ENCODE data around the gene TMEM164. TPM values are rescaled to one million over a fixed set of nuclear protein-coding genes. Genes with fewer than 3 reads are reported as not detected.
A peak's percentile ranks its signal among the peaks of the same experiment; 100 is the strongest.

Gene TMEM164
- total and polyA plus RNA-seq, 2 experiments from 2014 or later = 3.4 to 17.2 TPM

DNA sequence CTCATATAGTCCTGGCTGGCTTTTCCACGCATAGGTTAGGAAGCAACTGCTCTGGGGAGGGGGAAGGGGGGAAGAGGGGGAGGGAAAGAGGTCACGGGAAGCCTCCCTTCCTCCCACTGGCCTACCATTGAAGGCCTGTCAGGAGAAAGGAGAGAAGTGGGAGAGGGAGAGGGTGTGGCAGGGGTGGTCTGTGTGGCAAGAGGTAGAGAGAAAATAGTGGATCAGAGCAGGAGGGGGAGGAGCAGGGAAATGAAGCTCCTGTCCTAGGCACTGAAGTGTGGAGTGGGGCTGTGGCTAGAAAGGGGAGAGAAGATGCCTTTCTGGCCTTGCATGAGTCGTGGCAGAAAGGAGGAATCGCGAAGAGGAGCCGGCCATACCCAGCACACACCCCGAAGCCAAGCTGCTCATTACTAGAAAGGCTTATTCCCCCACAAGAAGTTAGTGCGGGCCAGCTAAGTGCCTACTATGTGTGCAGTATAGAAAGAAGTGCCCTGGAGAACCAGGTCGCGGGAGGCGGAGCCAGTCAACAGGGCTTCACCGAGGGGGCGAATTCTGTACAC, 1.1 kb upstream of the TMEM164 start:
- Mint-ChIP-seq H3K36me3 (ENCODE audit: low read depth) (no peaks in the 10 kb centered on the region; the same call in 2 of the 3 replicates), H3K9me3 (no peaks in the 10 kb centered on the region), H3K27ac (no peak overlapping the region; the same call in 1 of the 2 replicates), H3K4me3 (peak overlapping the region; percentile 78), H3K27me3 (ENCODE audit: insufficient read depth, low read depth, poor library complexity) (peaks cover 3% of the 10 kb centered on the region), H3K4me1 (peaks cover 22% of the 10 kb centered on the region)
- Histone ChIP-seq H3K9me2 (ENCODE audit: insufficient read depth) (no peaks in the 10 kb centered on the region), H3K4me1 (ENCODE audit: insufficient read depth) (no peaks in the 10 kb centered on the region; the same call in 1 of the 2 replicates), H3F3A (replicated peaks; ENCODE audit: low read depth) (no peaks in the 10 kb centered on the region), H4K20me1 (replicated peaks; ENCODE audit: insufficient read depth) (no peaks in the 10 kb centered on the region; the same call in 1 of the 2 replicates), H3K27ac (ENCODE audit: low read depth) (no peak overlapping the region), H3K36me3 (ENCODE audit: insufficient read depth) (no peaks in the 10 kb centered on the region), H3K4me2 (peak overlapping the region; percentile 74), H2AFZ (no peak overlapping the region), H3K4me3 (peak overlapping the region; percentile 65), H3K27me3 (ENCODE audit: insufficient read depth) (no peaks in the 10 kb centered on the region), H3K79me2 (replicated peaks; ENCODE audit: insufficient read depth) (no peaks in the 10 kb centered on the region; the same call in 1 of the 2 replicates)
- DNase-seq (ENCODE audit: low spot score) = no peak
- no peak; the same call in 2 of the 3 replicates for ATAC-seq
- TF ChIP-seq, protein P1, sequence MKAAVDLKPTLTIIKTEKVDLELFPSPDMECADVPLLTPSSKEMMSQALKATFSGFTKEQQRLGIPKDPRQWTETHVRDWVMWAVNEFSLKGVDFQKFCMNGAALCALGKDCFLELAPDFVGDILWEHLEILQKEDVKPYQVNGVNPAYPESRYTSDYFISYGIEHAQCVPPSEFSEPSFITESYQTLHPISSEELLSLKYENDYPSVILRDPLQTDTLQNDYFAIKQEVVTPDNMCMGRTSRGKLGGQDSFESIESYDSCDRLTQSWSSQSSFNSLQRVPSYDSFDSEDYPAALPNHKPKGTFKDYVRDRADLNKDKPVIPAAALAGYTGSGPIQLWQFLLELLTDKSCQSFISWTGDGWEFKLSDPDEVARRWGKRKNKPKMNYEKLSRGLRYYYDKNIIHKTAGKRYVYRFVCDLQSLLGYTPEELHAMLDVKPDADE (IDR thresholded peaks at IDR 0.05) = no peak
- no peak for TF ChIP-seq ZNF331 (CRISPR knock-in tag; IDR thresholded peaks at IDR 0.05; ENCODE audit: low read depth)

DNA sequence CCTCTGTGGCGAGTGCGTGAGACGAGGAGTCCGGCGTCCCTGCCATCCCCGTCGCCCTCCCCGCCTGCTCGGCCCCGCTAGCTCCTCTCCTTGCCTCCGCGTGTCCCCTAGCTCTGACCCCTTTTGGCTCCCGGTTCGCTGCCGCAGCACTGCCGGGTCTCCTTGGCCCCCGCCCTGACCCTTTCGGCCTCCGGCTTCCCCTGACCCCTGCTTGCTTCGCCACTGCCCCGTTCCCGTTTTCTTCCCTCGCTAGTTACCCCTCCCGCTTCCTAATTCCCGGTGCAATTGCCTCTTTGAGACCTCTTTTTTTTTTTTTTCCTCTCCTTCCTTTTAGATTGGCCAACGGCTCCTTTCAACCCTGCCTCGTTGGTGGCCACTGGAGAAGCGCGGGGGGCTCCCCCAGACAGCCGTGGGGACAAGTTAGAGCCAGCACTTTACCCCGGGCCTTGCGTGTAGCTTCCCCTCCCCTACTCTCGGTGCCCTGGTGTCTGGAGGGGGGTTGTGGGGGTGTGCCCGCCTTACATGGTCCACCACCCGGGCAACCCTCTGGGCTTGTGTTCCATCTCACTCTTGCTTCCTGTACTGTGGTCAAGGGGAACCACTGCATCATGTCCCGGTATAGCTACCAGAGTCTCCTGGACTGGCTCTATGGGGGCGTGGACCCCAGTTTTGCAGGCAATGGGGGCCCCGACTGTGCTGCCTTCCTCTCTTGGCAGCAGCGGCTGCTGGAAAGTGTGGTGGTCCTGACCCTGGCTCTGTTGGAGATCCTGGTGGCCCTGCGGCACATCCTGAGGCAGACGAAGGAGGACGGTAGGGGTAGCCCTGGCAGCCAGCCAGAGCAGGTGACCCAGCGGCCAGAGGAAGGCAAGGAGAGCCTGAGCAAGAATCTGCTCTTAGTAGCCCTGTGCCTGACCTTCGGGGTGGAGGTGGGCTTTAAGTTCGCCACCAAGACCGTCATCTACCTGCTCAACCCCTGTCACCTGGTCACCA, 548 bp downstream of the TMEM164 start:
- Histone ChIP-seq H2AFZ (peak overlapping the region; percentile 38; the same call in 1 of the 2 replicates), H3F3A (replicated peaks; ENCODE audit: low read depth) (no peaks in the 10 kb centered on the region), H3K27ac (ENCODE audit: low read depth) (no peak overlapping the region), H3K9me2 (ENCODE audit: insufficient read depth) (no peaks in the 10 kb centered on the region), H3K79me2 (replicated peaks; ENCODE audit: insufficient read depth) (no peaks in the 10 kb centered on the region; the same call in 1 of the 2 replicates), H3K36me3 (ENCODE audit: insufficient read depth) (no peaks in the 10 kb centered on the region), H3K4me3 (peak overlapping the region; percentile 65), H3K27me3 (ENCODE audit: insufficient read depth) (no peaks in the 10 kb centered on the region), H3K4me1 (ENCODE audit: insufficient read depth) (no peaks in the 10 kb centered on the region; the same call in 1 of the 2 replicates), H4K20me1 (replicated peaks; ENCODE audit: insufficient read depth) (no peaks in the 10 kb centered on the region; the same call in 1 of the 2 replicates), H3K4me2 (peak overlapping the region; percentile 81)
- H3K4me3 Mint-ChIP-seq = peak overlapping the region; percentile 84
- ATAC-seq (peak; percentile 34), DNase-seq (ENCODE audit: low spot score) (peak; percentile 30)
- no peaks in the 10 kb centered on the region for H3K9me3 Mint-ChIP-seq
- H3K36me3 Mint-ChIP-seq (ENCODE audit: low read depth) = no peaks in the 10 kb centered on the region; the same call in 2 of the 3 replicates
- H3K27me3 Mint-ChIP-seq (ENCODE audit: insufficient read depth, low read depth, poor library complexity) = peaks cover 3% of the 10 kb centered on the region
- 0 out of 2 replicates have a peak overlapping the region, but pooled peaks have one; percentile 52 for H3K27ac Mint-ChIP-seq
- peaks cover 26% of the 10 kb centered on the region for H3K4me1 Mint-ChIP-seq
- TF ChIP-seq POLR2AphosphoS5 (IDR thresholded peaks at IDR 0.05; ENCODE audit: low read depth) (no peak), CREB1 (CRISPR knock-in tag; IDR thresholded peaks at IDR 0.05; ENCODE audit: low read depth) (no peak), EZH2phosphoT487 (IDR thresholded peaks at IDR 0.05; ENCODE audit: unreplicated experiment) (no peak), ZNF114 (CRISPR knock-in tag; IDR thresholded peaks at IDR 0.05) (no peak)
- TF ChIP-seq, protein P2, sequence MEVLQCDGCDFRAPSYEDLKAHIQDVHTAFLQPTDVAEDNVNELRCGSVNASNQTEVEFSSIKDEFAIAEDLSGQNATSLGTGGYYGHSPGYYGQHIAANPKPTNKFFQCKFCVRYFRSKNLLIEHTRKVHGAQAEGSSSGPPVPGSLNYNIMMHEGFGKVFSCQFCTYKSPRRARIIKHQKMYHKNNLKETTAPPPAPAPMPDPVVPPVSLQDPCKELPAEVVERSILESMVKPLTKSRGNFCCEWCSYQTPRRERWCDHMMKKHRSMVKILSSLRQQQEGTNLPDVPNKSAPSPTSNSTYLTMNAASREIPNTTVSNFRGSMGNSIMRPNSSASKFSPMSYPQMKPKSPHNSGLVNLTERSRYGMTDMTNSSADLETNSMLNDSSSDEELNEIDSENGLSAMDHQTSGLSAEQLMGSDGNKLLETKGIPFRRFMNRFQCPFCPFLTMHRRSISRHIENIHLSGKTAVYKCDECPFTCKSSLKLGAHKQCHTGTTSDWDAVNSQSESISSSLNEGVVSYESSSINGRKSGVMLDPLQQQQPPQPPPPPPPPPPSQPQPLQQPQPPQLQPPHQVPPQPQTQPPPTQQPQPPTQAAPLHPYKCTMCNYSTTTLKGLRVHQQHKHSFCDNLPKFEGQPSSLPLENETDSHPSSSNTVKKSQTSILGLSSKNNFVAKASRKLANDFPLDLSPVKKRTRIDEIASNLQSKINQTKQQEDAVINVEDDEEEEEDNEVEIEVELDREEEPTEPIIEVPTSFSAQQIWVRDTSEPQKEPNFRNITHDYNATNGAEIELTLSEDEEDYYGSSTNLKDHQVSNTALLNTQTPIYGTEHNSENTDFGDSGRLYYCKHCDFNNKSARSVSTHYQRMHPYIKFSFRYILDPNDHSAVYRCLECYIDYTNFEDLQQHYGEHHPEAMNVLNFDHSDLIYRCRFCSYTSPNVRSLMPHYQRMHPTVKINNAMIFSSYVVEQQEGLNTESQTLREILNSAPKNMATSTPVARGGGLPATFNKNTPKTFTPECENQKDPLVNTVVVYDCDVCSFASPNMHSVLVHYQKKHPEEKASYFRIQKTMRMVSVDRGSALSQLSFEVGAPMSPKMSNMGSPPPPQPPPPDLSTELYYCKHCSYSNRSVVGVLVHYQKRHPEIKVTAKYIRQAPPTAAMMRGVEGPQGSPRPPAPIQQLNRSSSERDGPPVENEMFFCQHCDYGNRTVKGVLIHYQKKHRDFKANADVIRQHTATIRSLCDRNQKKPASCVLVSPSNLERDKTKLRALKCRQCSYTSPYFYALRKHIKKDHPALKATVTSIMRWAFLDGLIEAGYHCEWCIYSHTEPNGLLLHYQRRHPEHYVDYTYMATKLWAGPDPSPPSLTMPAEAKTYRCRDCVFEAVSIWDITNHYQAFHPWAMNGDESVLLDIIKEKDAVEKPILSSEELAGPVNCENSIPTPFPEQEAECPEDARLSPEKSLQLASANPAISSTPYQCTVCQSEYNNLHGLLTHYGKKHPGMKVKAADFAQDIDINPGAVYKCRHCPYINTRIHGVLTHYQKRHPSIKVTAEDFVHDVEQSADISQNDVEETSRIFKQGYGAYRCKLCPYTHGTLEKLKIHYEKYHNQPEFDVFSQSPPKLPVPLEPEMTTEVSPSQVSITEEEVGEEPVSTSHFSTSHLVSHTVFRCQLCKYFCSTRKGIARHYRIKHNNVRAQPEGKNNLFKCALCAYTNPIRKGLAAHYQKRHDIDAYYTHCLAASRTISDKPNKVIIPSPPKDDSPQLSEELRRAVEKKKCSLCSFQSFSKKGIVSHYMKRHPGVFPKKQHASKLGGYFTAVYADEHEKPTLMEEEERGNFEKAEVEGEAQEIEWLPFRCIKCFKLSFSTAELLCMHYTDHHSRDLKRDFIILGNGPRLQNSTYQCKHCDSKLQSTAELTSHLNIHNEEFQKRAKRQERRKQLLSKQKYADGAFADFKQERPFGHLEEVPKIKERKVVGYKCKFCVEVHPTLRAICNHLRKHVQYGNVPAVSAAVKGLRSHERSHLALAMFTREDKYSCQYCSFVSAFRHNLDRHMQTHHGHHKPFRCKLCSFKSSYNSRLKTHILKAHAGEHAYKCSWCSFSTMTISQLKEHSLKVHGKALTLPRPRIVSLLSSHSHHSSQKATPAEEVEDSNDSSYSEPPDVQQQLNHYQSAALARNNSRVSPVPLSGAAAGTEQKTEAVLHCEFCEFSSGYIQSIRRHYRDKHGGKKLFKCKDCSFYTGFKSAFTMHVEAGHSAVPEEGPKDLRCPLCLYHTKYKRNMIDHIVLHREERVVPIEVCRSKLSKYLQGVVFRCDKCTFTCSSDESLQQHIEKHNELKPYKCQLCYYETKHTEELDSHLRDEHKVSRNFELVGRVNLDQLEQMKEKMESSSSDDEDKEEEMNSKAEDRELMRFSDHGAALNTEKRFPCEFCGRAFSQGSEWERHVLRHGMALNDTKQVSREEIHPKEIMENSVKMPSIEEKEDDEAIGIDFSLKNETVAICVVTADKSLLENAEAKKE (CRISPR knock-in tag; IDR thresholded peaks at IDR 0.05) = no peak
- TF ChIP-seq, protein P3, sequence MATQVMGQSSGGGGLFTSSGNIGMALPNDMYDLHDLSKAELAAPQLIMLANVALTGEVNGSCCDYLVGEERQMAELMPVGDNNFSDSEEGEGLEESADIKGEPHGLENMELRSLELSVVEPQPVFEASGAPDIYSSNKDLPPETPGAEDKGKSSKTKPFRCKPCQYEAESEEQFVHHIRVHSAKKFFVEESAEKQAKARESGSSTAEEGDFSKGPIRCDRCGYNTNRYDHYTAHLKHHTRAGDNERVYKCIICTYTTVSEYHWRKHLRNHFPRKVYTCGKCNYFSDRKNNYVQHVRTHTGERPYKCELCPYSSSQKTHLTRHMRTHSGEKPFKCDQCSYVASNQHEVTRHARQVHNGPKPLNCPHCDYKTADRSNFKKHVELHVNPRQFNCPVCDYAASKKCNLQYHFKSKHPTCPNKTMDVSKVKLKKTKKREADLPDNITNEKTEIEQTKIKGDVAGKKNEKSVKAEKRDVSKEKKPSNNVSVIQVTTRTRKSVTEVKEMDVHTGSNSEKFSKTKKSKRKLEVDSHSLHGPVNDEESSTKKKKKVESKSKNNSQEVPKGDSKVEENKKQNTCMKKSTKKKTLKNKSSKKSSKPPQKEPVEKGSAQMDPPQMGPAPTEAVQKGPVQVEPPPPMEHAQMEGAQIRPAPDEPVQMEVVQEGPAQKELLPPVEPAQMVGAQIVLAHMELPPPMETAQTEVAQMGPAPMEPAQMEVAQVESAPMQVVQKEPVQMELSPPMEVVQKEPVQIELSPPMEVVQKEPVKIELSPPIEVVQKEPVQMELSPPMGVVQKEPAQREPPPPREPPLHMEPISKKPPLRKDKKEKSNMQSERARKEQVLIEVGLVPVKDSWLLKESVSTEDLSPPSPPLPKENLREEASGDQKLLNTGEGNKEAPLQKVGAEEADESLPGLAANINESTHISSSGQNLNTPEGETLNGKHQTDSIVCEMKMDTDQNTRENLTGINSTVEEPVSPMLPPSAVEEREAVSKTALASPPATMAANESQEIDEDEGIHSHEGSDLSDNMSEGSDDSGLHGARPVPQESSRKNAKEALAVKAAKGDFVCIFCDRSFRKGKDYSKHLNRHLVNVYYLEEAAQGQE (IDR thresholded peaks at IDR 0.05; ENCODE audit: unreplicated experiment) = no peak
